IMR-90 (cell line): ENCODE results near the gene LRRC3C. TPM values are rescaled to one million over a fixed set of nuclear protein-coding genes. Genes with fewer than 3 reads are reported as not detected.

Experiments
- ATAC-seq: fragments of 200-7000 bp; cut with Tn5 transposase; 2 replicates; pipeline ENCODE4 v1.9.1; 2020; ENCODE audit warnings: low read depth, mild to moderate bottlenecking, moderate library complexity
- BruUV-seq: library from RNA; stranded (reverse); fragments of 400-500 nt; replicated peaks from 2 replicates; lab custom pipeline; 2021; lab: Mats Ljungman, UMichigan
- CTCF ChIA-PET: fragments of 300-600 bp; formaldehyde crosslinking; extraction: SDS; loops from one replicate; lab custom pipeline; 2021; ENCODE audit warnings: antibody characterized with exemption; lab: Yijun Ruan, JAX
- POLR2A ChIA-PET: fragments of 300-600 bp; sonication (Branson Sonifier 250); formaldehyde crosslinking; loops from one replicate; lab custom pipeline; 2022; ENCODE audit warnings: antibody characterized with exemption; ENCODE audit not compliant: unreplicated experiment; lab: Charles Lee
- DNase-seq: peaks from one replicate; pipeline ENCODE4 v3.0.0; 2013
- H2AFZ ChIP-seq: replicated peaks from 2 replicates; pipeline ENCODE3; 2013; ENCODE audit warnings: low read length, mild to moderate bottlenecking; ENCODE audit not compliant: poor library complexity
- H2AK5ac ChIP-seq: 2 replicates; pipeline ENCODE4 v1.6.1; 2013; ENCODE audit warnings: low read depth, low read length, inconsistent platforms
- H2AK9ac ChIP-seq: replicated peaks from 2 replicates; pipeline ENCODE3; 2013; ENCODE audit warnings: mild to moderate bottlenecking, low read depth, low read length, moderate library complexity; ENCODE audit not compliant: poor library complexity
- H2BK120ac ChIP-seq: 2 replicates; pipeline ENCODE4 v1.6.1; 2013; ENCODE audit warnings: low read depth, low read length, inconsistent platforms
- H2BK15ac ChIP-seq: 3 replicates; pipeline ENCODE4 v1.6.1; 2013; ENCODE audit warnings: low read depth, low read length, inconsistent platforms
- H2BK20ac ChIP-seq: 2 replicates; pipeline ENCODE4 v1.6.1; 2013; ENCODE audit warnings: low read depth, mild to moderate bottlenecking, inconsistent platforms, low read length, moderate library complexity
- H2BK5ac ChIP-seq: 2 replicates; pipeline ENCODE4 v1.6.1; 2013; ENCODE audit warnings: mild to moderate bottlenecking, low read depth, low read length, inconsistent platforms; ENCODE audit not compliant: poor library complexity, severe bottlenecking
- H3K14ac ChIP-seq: replicated peaks from 2 replicates; pipeline ENCODE4 v1.6.1; 2013; ENCODE audit warnings: low read depth, low read length, inconsistent platforms
- H3K18ac ChIP-seq: 2 replicates; pipeline ENCODE4 v1.6.1; 2013; ENCODE audit warnings: low read depth, low read length, control low read depth
- H3K23ac ChIP-seq: 2 replicates; pipeline ENCODE4 v1.6.1; 2013; ENCODE audit warnings: low read depth, low read length, inconsistent platforms
- H3K27ac ChIP-seq: 2 replicates; pipeline ENCODE4 v1.5.1; 2013; ENCODE audit warnings: mild to moderate bottlenecking, control low read depth, low read length; ENCODE audit not compliant: insufficient read depth
- H3K27me3 ChIP-seq: 2 replicates; pipeline ENCODE4 v1.6.1; 2013; ENCODE audit warnings: low read length; ENCODE audit not compliant: control insufficient read depth, insufficient read depth
- H3K36me3 ChIP-seq: 2 replicates; pipeline ENCODE4 v1.6.1; 2013; ENCODE audit warnings: low read length, mixed read lengths; ENCODE audit not compliant: control insufficient read depth, insufficient read depth
- H3K4ac ChIP-seq: 2 replicates; pipeline ENCODE4 v1.6.1; 2013; ENCODE audit warnings: low read depth, low read length, inconsistent platforms
- H3K4me1 ChIP-seq: 2 replicates; pipeline ENCODE4 v1.6.1; 2013; ENCODE audit warnings: low read length, mixed read lengths; ENCODE audit not compliant: control insufficient read depth, insufficient read depth
- H3K4me2 ChIP-seq: 2 replicates; pipeline ENCODE4 v1.6.1; 2013; ENCODE audit warnings: low read depth, mild to moderate bottlenecking, control low read depth, low read length, moderate library complexity
- H3K4me3 ChIP-seq: 2 replicates; pipeline ENCODE4 v1.5.1; 2013; ENCODE audit warnings: low read depth, mild to moderate bottlenecking, control low read depth, low read length, moderate library complexity; ENCODE audit not compliant: insufficient read depth
- H3K56ac ChIP-seq: 2 replicates; pipeline ENCODE4 v1.6.1; 2013; ENCODE audit warnings: low read length, inconsistent platforms; ENCODE audit not compliant: insufficient read depth; ENCODE audit errors: extremely low read depth
- H3K79me1 ChIP-seq, 2 experiments: 2 replicates each; pipeline ENCODE4 v1.6.1; 2013; ENCODE audit warnings: low read length in 2 of 2, inconsistent platforms in 1 of 2, low read depth in 1 of 2
- H3K9ac ChIP-seq: 2 replicates; pipeline ENCODE4 v1.6.1; 2013; ENCODE audit warnings: low read depth, low read length, control low read depth
- H3K9me1 ChIP-seq: 2 replicates; pipeline ENCODE4 v1.6.1; 2013; ENCODE audit warnings: low read length, inconsistent platforms; ENCODE audit not compliant: insufficient read depth
- H3K9me3 ChIP-seq: 2 replicates; pipeline ENCODE4 v1.6.1; 2013; ENCODE audit warnings: low read length; ENCODE audit not compliant: control insufficient read depth, insufficient read depth
- H4K20me1 ChIP-seq: 2 replicates; pipeline ENCODE4 v1.6.1; 2013; ENCODE audit warnings: low read length, inconsistent platforms; ENCODE audit not compliant: insufficient read depth
- H4K5ac ChIP-seq: 2 replicates; pipeline ENCODE4 v1.6.1; 2013; ENCODE audit warnings: mild to moderate bottlenecking, low read depth, low read length, control low read depth
- H4K8ac ChIP-seq, 2 experiments: 2 replicates each; pipeline ENCODE4 v1.6.1; 2013; ENCODE audit warnings: low read depth in 2 of 2, low read length in 2 of 2, control low read depth in 1 of 2, inconsistent platforms in 1 of 2
- H4K91ac ChIP-seq: 2 replicates; pipeline ENCODE4 v1.6.1; 2013; ENCODE audit warnings: low read depth, low read length, inconsistent platforms; ENCODE audit not compliant: insufficient read depth
- CHD1 ChIP-seq: IDR thresholded peaks from 2 replicates; pipeline ENCODE4 v1.6.1; 2012; ENCODE audit warnings: low read depth, low read length, improper control_type of control experiment
- POLR2A ChIP-seq: IDR thresholded peaks from 2 replicates; pipeline ENCODE4 v1.6.1; 2012; ENCODE audit warnings: mild to moderate bottlenecking, low read depth, low read length
- RAD21 ChIP-seq: IDR thresholded peaks from 2 replicates; pipeline ENCODE4 v1.6.1; 2012; ENCODE audit warnings: low read length, improper control_type of control experiment
- RCOR1 ChIP-seq: IDR thresholded peaks from 2 replicates; pipeline ENCODE4 v1.6.1; 2012; ENCODE audit warnings: mild to moderate bottlenecking, low read length, improper control_type of control experiment; ENCODE audit not compliant: insufficient replicate concordance
- WGBS, 2 experiments: methylation state at CpG; one replicate each; pipeline versions ENCODE4 v1.1.5 to v1.1.7; 2013; ENCODE audit warnings: missing lambda C conversion rate in 2 of 2; ENCODE audit not compliant: insufficient read length in 1 of 2; ENCODE audit errors: extremely low coverage in 2 of 2; 5-methylcytosine and 5-hydroxymethylcytosine counted together
- dilution Hi-C: fragments of 300-500 bp; cut with HindIII; formaldehyde crosslinking; loops from one replicate; pipeline ENCODE4 v1.14.3; 2018; ENCODE audit warnings: low sequenced_read_pairs; ENCODE audit not compliant: unreplicated experiment
- in situ Hi-C: fragments of 300-500 bp; cut with MboI; formaldehyde crosslinking; loops from 3 replicates; pipeline ENCODE4 v1.14.3; 2019; ENCODE audit warnings: low sequenced_read_pairs, inconsistent platforms, mixed read lengths
- intact Hi-C: fragments of 100-400 bp; cut with micrococcal nuclease; formaldehyde crosslinking; loops from 2 replicates; pipeline ENCODE4 v1.10.0; 2022
- polyA plus RNA-seq, 3 experiments: library from polyadenylated mRNA; depleted of rRNA; stranded (reverse); fragments of >200 nt; gene quantifications; 2 replicates each; pipeline ENCODE4 v1.2.3, GENCODE V29; 2012; ENCODE audit warnings: low replicate concordance in 1 of 3
- total RNA-seq: library from RNA; depleted of rRNA; stranded (reverse); fragments of >200 nt; gene quantifications from 2 replicates; pipeline ENCODE4 v1.2.3, GENCODE V29; 2012
- TF ChIP-seq, protein P1 (sequence below): conservative IDR thresholded peaks from 2 replicates; pipeline ENCODE4 v1.5.1; 2012; ENCODE audit warnings: mild to moderate bottlenecking, low read depth, low read length, improper control_type of control experiment

LRRC3C gene
- total and polyA plus RNA-seq, 2 of the 4 experiments (the other 2 are of a cell fraction) = not detected

DNA sequence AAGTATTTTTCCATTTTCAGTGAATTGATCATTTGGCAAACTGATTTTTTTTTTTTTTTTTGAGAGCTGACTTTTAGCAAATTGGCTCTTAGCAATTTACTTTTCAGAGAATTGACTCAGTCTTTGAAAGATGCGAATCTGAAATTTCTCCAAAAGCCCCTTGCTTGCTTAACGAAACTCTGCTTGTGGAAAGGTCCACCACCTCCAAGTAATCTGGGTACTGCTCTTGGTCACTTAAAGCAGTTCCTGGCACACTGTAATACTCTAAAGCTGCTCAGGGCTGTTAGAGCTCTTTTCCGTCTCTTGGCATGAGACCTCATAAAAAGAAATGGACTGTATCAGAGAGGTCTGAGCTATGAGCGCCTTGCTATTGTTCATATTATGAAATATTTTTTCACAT lies 12.0 kb upstream of the LRRC3C start:
- Histone ChIP-seq H2AK5ac (no peak overlapping the region), H4K8ac (no peak overlapping the region), H3K4me3 (no peak overlapping the region), H4K20me1 (no peaks in the 10 kb centered on the region), H3K4ac (no peak overlapping the region), H2BK15ac (no peak overlapping the region), H2BK20ac (no peak overlapping the region), H3K23ac (no peak overlapping the region), H3K9me3 (no peaks in the 10 kb centered on the region), H3K27ac (no peak overlapping the region), H3K14ac (no peak overlapping the region), H3K36me3 (peaks cover 22% of the 10 kb centered on the region), H2AK9ac (no peak overlapping the region), H2BK120ac (no peak overlapping the region), H2BK5ac (no peak overlapping the region), H3K9me1 (peaks cover 15% of the 10 kb centered on the region), H3K27me3 (no peaks in the 10 kb centered on the region), H3K4me1 (no peaks in the 10 kb centered on the region), H4K91ac (no peak overlapping the region), H4K5ac (no peak overlapping the region), H3K9ac (no peak overlapping the region), H3K18ac (no peak overlapping the region), H2AFZ (no peak overlapping the region), H3K56ac (no peak overlapping the region), H3K79me1 (no peaks in the 10 kb centered on the region; a peak in 1 of 4 replicates), H3K4me2 (no peak overlapping the region)
- ChIA-PET POLR2A (no interaction called here), CTCF (interaction anchor here (0.7 to 1.1 kb wide), 2 partner anchors 9 to 160 kb away, joined by 4 to 6 read pairs; no protein-coding TSS in a partner anchor)
- DNase-seq (no peak), ATAC-seq (no peak)
- in situ Hi-C loops (no loop called here), dilution Hi-C loops (no loop called here), intact Hi-C loops (no loop called here)
- BruUV-seq = no TSS peak
- TF ChIP-seq RCOR1 (no peak), RAD21 (no peak), POLR2A (no peak), CHD1 (no peak)
- TF ChIP-seq, protein P1, sequence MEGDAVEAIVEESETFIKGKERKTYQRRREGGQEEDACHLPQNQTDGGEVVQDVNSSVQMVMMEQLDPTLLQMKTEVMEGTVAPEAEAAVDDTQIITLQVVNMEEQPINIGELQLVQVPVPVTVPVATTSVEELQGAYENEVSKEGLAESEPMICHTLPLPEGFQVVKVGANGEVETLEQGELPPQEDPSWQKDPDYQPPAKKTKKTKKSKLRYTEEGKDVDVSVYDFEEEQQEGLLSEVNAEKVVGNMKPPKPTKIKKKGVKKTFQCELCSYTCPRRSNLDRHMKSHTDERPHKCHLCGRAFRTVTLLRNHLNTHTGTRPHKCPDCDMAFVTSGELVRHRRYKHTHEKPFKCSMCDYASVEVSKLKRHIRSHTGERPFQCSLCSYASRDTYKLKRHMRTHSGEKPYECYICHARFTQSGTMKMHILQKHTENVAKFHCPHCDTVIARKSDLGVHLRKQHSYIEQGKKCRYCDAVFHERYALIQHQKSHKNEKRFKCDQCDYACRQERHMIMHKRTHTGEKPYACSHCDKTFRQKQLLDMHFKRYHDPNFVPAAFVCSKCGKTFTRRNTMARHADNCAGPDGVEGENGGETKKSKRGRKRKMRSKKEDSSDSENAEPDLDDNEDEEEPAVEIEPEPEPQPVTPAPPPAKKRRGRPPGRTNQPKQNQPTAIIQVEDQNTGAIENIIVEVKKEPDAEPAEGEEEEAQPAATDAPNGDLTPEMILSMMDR = no peak
- 100% methylated on average over 1 of the region's 4 CpGs; no CpG with 5 or more reads in 1 of the 2 experiments for WGBS, 2 experiments
